AG04450 (cell line): Measurements from ENCODE around the gene FADS1. TPM values are rescaled to one million over a fixed set of nuclear protein-coding genes. Genes with fewer than 3 reads are reported as not detected.

ENCODE experiments used
- CTCF ChIA-PET: fragments of 300-600, 350-600 bp; formaldehyde crosslinking; extraction: SDS; loops from one replicate; lab custom pipeline; 2022; ENCODE audit warnings: antibody characterized with exemption, inconsistent platforms; lab: Charles Lee
- POLR2A ChIA-PET: fragments of 350-600 bp; formaldehyde crosslinking; extraction: SDS; loops from one replicate; lab custom pipeline; 2021; ENCODE audit warnings: antibody characterized with exemption, inconsistent platforms; lab: Yijun Ruan, JAX
- DNase-seq: peaks from one replicate; pipeline ENCODE4 v3.0.0-alpha.2; 2011; ENCODE audit warnings: low read depth, low spot score
- H3K27ac ChIP-seq: one replicate; pipeline ENCODE4 v1.5.1; 2012; ENCODE audit warnings: low read depth, low read length, control low read depth
- H3K27me3 ChIP-seq: one replicate; pipeline ENCODE4 v1.6.0; 2012; ENCODE audit warnings: low read length; ENCODE audit not compliant: control insufficient read depth, insufficient read depth
- H3K4me3 ChIP-seq: 2 replicates; pipeline ENCODE4 v1.5.1; 2011; ENCODE audit warnings: mild to moderate bottlenecking, low read depth, low read length, control low read depth
- H3K9me3 ChIP-seq: 2 replicates; pipeline ENCODE4 v1.5.1; 2012; ENCODE audit warnings: low read length; ENCODE audit not compliant: control insufficient read depth, insufficient read depth
- CTCF ChIP-seq: IDR thresholded peaks from 2 replicates; pipeline ENCODE4 v1.5.1; 2011; ENCODE audit warnings: low read depth, low read length, control low read depth, inconsistent platforms
- polyA plus RNA-seq: library from polyadenylated mRNA; depleted of rRNA; stranded (reverse); fragments of >200 nt; gene quantifications from 2 replicates; pipeline ENCODE4 v1.2.3, GENCODE V29; 2011

The FADS1 gene
- polyA plus RNA-seq, 1 experiment = 50.4 TPM

GRCh38 chr11:61836193-61836592 is 19.4 kb upstream of the FADS1 start:
- ChIA-PET POLR2A (no interaction called here), CTCF (no interaction called here)
- no peak for DNase-seq
- no peaks in the 10 kb centered on the region for H3K27me3 ChIP-seq
- H3K27ac ChIP-seq = no peak overlapping the region
- TF ChIP-seq CTCF = no peak
- H3K4me3 ChIP-seq = no peak overlapping the region
- no peaks in the 10 kb centered on the region; the same call in 1 of the 2 replicates for H3K9me3 ChIP-seq

GRCh38 chr11:61834278-61835048 is 17.7 kb upstream of the FADS1 start:
- ChIA-PET POLR2A (interaction anchor here (1.2 kb wide), 1 partner anchor 19 kb away, joined by 5 read pairs; no protein-coding TSS in a partner anchor), CTCF (interaction anchor here (0.7 to 0.8 kb wide), 2 partner anchors 56 to 561 kb away, joined by 3 read pairs; no protein-coding TSS in a partner anchor)
- TF ChIP-seq CTCF = no peak
- Histone ChIP-seq H3K27ac (peak overlapping the region; percentile 61), H3K27me3 (no peaks in the 10 kb centered on the region), H3K9me3 (no peaks in the 10 kb centered on the region; the same call in 1 of the 2 replicates), H3K4me3 (no peak overlapping the region)
- no peak for DNase-seq

GRCh38 chr11:61833926-61834277 is 17.1 kb upstream of the FADS1 start:
- ChIA-PET CTCF (interaction anchor here (0.8 to 1.1 kb wide), 2 partner anchors 36 to 57 kb away, joined by 3 to 4 read pairs; no protein-coding TSS in a partner anchor), POLR2A (interaction anchor here (1.2 kb wide), 1 partner anchor 18 kb away, joined by 5 read pairs; no protein-coding TSS in a partner anchor)
- Histone ChIP-seq H3K9me3 (no peaks in the 10 kb centered on the region; the same call in 1 of the 2 replicates), H3K4me3 (no peak overlapping the region), H3K27ac (no peak overlapping the region), H3K27me3 (no peaks in the 10 kb centered on the region)
- no peak for DNase-seq
- no peak for TF ChIP-seq CTCF

- POLR2A ChIA-PET = no interaction called here
- Histone ChIP-seq H3K9me3 (no peaks in the 10 kb centered on the region; the same call in 1 of the 2 replicates), H3K27me3 (no peaks in the 10 kb centered on the region), H3K27ac (no peak overlapping the region), H3K4me3 (no peak overlapping the region)
- no peak for TF ChIP-seq CTCF
- CTCF ChIA-PET = interaction anchor here (1.1 kb wide), 1 partner anchor 36 kb away, joined by 4 read pairs; no protein-coding TSS in a partner anchor
- no peak for DNase-seq
Measured at GRCh38 chr11:61833471-61833870, 16.7 kb upstream of the FADS1 start.

GRCh38 chr11:61832754-61833153 is 16.0 kb upstream of the FADS1 start:
- POLR2A ChIA-PET = no interaction called here
- no peak overlapping the region for H3K27ac ChIP-seq
- no peak for TF ChIP-seq CTCF
- no peak overlapping the region for H3K4me3 ChIP-seq
- no peak for DNase-seq
- no peaks in the 10 kb centered on the region; the same call in 1 of the 2 replicates for H3K9me3 ChIP-seq
- CTCF ChIA-PET = interaction anchor here (1.1 kb wide), 1 partner anchor 35 kb away, joined by 4 read pairs; no protein-coding TSS in a partner anchor
- no peaks in the 10 kb centered on the region for H3K27me3 ChIP-seq
